Immature natural killer cell (primary cell): Measurements from ENCODE around the gene DNAJB5. TPM values are rescaled to one million over a fixed set of nuclear protein-coding genes. Genes with fewer than 3 reads are reported as not detected.
A peak's percentile ranks its signal among the peaks of the same experiment; 100 is the strongest.
"Not testable (repeated sequence)": the region's sequence is repeated elsewhere in the genome, so short reads cannot be mapped to it uniquely, and the experiment has no call there.

Source experiments
- DNase-seq, 3 donors: peaks; one replicate each; pipeline ENCODE4 v3.0.0; 2022; ENCODE audit warnings: mixed read lengths in 1 of 3
- H3K27ac Mint-ChIP-seq, 6 donors: one replicate each; pipeline ENCODE4 v1.8.0; 2020; ENCODE audit warnings: mixed read lengths in 6 of 6, mild to moderate bottlenecking in 5 of 6, inconsistent platforms in 4 of 6, moderate library complexity in 3 of 6
- H3K27me3 Mint-ChIP-seq, 3 donors: one replicate each; pipeline ENCODE4 v1.8.0; 2020 to 2021; ENCODE audit warnings: low read depth in 3 of 3, mild to moderate bottlenecking in 3 of 3, mixed read lengths in 3 of 3, moderate library complexity in 3 of 3, inconsistent platforms in 1 of 3
- H3K36me3 Mint-ChIP-seq, 3 donors: one replicate each; pipeline ENCODE4 v1.8.0; 2020; ENCODE audit warnings: mixed read lengths in 3 of 3, inconsistent platforms in 2 of 3, mild to moderate bottlenecking in 2 of 3
- H3K4me1 Mint-ChIP-seq, 2 donors: one replicate each; pipeline ENCODE4 v1.8.0; 2020; ENCODE audit warnings: inconsistent platforms in 2 of 2, mild to moderate bottlenecking in 2 of 2, mixed read lengths in 2 of 2, moderate library complexity in 1 of 2
- H3K4me3 Mint-ChIP-seq, 5 donors: one replicate each; pipeline ENCODE4 v1.8.0; 2020; ENCODE audit warnings: mild to moderate bottlenecking in 5 of 5, mixed read lengths in 5 of 5, inconsistent platforms in 3 of 5, moderate library complexity in 3 of 5
- H3K9me3 Mint-ChIP-seq, 6 donors: one replicate each; pipeline ENCODE4 v1.8.0; 2020; ENCODE audit warnings: mild to moderate bottlenecking in 6 of 6, mixed read lengths in 6 of 6, inconsistent platforms in 4 of 6, moderate library complexity in 3 of 6
- polyA plus RNA-seq, 3 donors: library from polyadenylated mRNA; unstranded; fragments of 300-500 nt; fragmentation: Illumina TruSeq; gene quantifications; one replicate each; pipeline ENCODE4 v1.2.3, GENCODE V29; 2021

The DNAJB5 gene
- polyA plus RNA-seq: 1 to 10 TPM; 1.0 to 1.7 (median 1.4) TPM

DNA sequence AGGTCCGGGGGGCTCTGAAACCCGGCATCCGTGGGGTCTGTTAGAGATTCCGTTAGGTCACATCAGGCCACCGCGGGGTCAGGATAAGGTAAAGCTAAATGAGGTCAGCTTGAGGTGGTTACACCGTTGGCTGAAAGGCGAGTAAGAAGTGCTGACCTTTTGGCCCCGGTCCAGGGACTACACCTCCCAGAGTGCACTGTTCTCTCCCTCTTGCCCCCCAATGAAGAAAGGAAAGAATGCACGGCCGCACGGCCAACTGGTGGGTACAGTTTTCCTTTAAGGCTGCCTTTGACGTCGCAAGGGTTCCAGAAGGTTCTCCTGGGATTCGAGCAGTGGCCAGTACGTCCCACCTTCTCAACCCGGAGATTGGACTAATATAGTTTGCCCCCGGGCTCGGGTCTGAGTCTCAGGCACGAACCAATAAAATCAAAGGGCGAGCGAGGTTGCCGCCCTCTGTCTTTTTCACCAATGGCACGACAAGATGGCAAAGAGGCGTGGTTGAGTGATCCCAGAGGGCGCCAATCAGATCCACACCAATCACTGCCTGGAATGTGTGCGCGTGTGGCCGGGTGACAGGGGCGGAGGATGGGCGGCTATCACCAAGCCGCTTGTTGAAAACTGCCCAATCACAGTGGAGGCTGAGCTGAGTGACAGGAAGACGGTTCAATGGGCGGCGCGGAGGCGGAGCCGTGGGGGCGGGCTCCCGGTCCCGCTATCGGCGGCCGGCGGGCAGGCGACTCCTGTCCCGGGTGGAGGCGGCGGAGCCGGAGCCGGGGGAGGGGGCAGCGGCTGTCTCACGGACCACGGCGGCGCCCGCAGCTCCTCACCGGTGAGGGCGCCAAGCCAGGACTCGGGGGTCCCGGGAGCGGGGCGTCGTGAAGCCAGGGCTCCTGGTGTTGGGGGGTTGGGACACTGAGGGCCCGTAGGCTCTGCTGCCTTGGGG, at the start of gene DNAJB5:
DNAJB5 (plus strand) TSS at position 743 of the 943 bp plus-strand sequence. CDS start 886 bp downstream, outside the sequence.
- Mint-ChIP-seq H3K36me3 (no peaks in the 10 kb centered on the region), H3K4me1 (peaks cover 17 to 21% of the 10 kb centered on the region in 2 donors), H3K27ac (peak within 1 kb of the TSS; percentile 64 to 93 (median 84)), H3K27me3 (peaks cover 3 to 7% (median 7%) of the 10 kb centered on the region in 3 donors), H3K4me3 (peak within 1 kb of the TSS; percentile 89 to 100 (median 94)), H3K9me3 (no peaks in the 10 kb centered on the region)
- peak; percentile 97 to 98 (median 97) for DNase-seq

DNA sequence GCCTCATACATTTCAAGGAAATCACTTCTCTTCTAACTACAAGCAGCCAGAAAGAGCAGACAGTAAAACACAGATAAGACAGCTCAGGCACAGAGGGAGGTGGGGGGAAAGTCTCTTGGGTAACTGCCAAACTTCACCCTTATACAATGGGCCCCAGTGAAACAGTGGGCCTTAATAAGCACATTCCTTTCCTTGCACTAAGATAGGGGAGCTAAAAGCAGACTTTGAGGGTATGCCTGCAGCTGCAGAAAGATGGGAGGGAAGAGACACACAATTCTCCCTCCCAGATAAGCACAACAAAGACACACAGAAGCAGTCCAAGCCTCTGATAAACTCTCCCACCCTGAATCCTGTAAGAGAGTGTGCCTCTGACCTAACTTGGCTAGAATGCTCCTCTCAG, 49.6 kb upstream of the DNAJB5 start:
- H3K9me3 Mint-ChIP-seq, H3K27ac Mint-ChIP-seq, DNase-seq, H3K4me1 Mint-ChIP-seq, H3K4me3 Mint-ChIP-seq, H3K36me3 Mint-ChIP-seq: not testable (repeated sequence)
- peaks cover 2 to 12% (median 3%) of the 10 kb centered on the region in 3 donors for H3K27me3 Mint-ChIP-seq

DNA sequence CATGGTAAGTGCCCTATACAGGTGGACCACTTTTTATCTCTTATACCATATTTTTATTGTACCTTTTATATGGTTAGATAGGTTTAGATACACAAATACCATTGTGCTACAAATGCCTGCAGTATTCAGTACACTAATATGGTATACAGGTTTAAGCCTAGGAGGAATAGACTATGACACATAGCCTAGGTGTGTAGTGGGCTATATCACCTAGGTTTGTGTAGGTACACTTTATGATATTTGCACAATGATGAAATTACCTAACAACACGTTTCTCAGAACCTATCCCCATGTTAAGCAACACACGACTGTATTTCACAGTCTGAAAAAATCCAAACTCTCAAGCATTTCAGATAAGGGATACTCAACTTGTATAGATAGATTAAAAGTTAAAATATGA, 41.1 kb upstream of the DNAJB5 start:
- H3K4me1 Mint-ChIP-seq: no peaks in the 10 kb centered on the region
- no peak overlapping the region for H3K27ac Mint-ChIP-seq
- no peak overlapping the region for H3K4me3 Mint-ChIP-seq
- no peak for DNase-seq
- peaks cover 0 to 13% (median 4%) of the 10 kb centered on the region in 3 donors for H3K27me3 Mint-ChIP-seq
- H3K9me3 Mint-ChIP-seq: peaks cover 0 to 2% (median 0%) of the 10 kb centered on the region in 6 donors
- no peaks in the 10 kb centered on the region for H3K36me3 Mint-ChIP-seq

GRCh38 chr9:34954225-34954624, 35.3 kb upstream of the DNAJB5 start:
- no peak overlapping the region for H3K27ac Mint-ChIP-seq
- no peak for DNase-seq

GRCh38 chr9:34956066-34956465, 33.5 kb upstream of the DNAJB5 start:
- not testable (repeated sequence) for H3K27ac Mint-ChIP-seq, DNase-seq, H3K9me3 Mint-ChIP-seq, H3K4me3 Mint-ChIP-seq, H3K4me1 Mint-ChIP-seq, H3K36me3 Mint-ChIP-seq
- H3K27me3 Mint-ChIP-seq: peaks cover 9 to 19% (median 12%) of the 10 kb centered on the region in 3 donors

More at GRCh38 chr9:34954225-34954624, 35.3 kb upstream of the DNAJB5 start:
- peaks cover 0 to 1% (median 0%) of the 10 kb centered on the region in 6 donors for H3K9me3 Mint-ChIP-seq
- no peaks in the 10 kb centered on the region for H3K36me3 Mint-ChIP-seq
- peaks cover 8 to 10% (median 9%) of the 10 kb centered on the region in 3 donors for H3K27me3 Mint-ChIP-seq
- H3K4me3 Mint-ChIP-seq: no peak overlapping the region
- peaks cover 0 to 2% of the 10 kb centered on the region in 2 donors for H3K4me1 Mint-ChIP-seq

- H3K27me3 Mint-ChIP-seq: peaks cover 10 to 23% (median 12%) of the 10 kb centered on the region in 3 donors
- H3K4me1 Mint-ChIP-seq: peaks cover 0 to 2% of the 10 kb centered on the region in 2 donors
- peak overlapping the region in 2 of 5 donors; percentile 16 to 19 for H3K4me3 Mint-ChIP-seq
- no peaks in the 10 kb centered on the region for H3K36me3 Mint-ChIP-seq
- no peak overlapping the region for H3K27ac Mint-ChIP-seq
- peaks cover 0 to 1% (median 0%) of the 10 kb centered on the region in 6 donors for H3K9me3 Mint-ChIP-seq
- no peak for DNase-seq
These were observed 32.9 kb upstream of the DNAJB5 start for GRCh38 chr9:34956648-34957047.

- H3K4me1 Mint-ChIP-seq: peaks cover 0 to 2% of the 10 kb centered on the region in 2 donors
- H3K36me3 Mint-ChIP-seq: no peaks in the 10 kb centered on the region
- H3K9me3 Mint-ChIP-seq: peaks cover 0 to 1% (median 0%) of the 10 kb centered on the region in 6 donors
- H3K4me3 Mint-ChIP-seq: peak within 1 kb of the TSS; percentile 18 to 69 (median 56)
- no peak within 1 kb of the TSS for H3K27ac Mint-ChIP-seq
- peaks cover 9 to 28% (median 12%) of the 10 kb centered on the region in 3 donors for H3K27me3 Mint-ChIP-seq
- DNase-seq: peak in 1 of 3 donors; percentile 4
These were observed 31.8 kb upstream of the DNAJB5 start, which contains the start of gene PHF24 for GRCh38 chr9:34957492-34958410. PHF24 (plus strand) TSS chr9:34958285; CDS start chr9:34971299, 13,014 bp downstream.

DNA sequence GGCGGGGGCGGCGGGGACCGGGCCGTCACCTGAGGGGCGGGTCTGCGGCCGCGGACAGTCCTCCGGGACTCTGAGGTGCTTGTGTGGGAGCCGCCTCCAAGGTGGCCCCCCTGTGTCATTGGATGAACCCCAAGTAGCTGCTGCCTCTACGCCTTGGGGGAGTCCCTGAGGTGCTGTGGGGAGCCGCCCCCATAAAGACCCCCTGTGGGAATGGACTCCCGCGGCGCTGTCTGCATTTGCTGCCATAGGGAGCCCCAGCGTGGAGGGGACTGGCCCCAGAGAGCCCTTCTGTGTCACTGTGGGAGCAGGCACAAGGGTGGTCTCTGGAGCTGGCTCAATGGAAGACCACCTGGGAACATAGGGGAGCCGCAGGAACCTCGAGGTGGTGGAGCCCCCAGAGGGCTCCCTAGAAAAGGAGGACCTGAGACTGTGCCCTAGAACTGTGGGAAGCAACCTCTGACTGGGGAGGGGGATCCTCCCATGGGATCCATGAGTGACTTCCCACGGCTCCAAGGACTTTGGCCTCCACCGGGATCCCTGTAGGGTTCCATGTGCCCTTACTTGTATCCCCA, 31.0 kb upstream of the DNAJB5 start:
- H3K36me3 Mint-ChIP-seq: no peaks in the 10 kb centered on the region
- H3K4me3 Mint-ChIP-seq: peak overlapping the region in 3 of 5 donors; percentile 12 to 64 (median 38)
- H3K9me3 Mint-ChIP-seq: peaks cover 0 to 1% (median 0%) of the 10 kb centered on the region in 6 donors
- DNase-seq: no peak
- H3K4me1 Mint-ChIP-seq: peaks cover 0 to 2% of the 10 kb centered on the region in 2 donors
- peaks cover 9 to 28% (median 12%) of the 10 kb centered on the region in 3 donors for H3K27me3 Mint-ChIP-seq
- no peak overlapping the region for H3K27ac Mint-ChIP-seq

DNA sequence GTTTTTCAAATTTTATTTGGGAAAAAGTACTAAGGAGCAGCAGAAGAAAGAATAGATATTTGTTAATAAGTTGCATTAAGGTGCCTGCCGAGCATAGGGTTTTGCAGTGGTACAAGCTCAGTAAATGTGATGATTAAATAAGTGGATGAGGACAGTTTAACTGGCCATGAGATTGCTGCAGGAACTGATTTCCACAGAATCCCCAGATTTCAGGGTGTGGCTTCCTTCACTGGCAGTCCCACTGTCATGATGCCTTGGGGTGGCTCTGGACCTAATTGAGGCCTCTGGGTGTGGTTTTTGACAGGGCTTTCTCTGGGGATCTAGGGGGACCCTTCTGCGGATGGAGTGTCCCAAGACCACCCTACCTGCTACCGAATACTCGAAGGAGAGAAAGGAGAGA, 30.1 kb upstream of the DNAJB5 start:
- Mint-ChIP-seq H3K27ac (no peak overlapping the region), H3K36me3 (no peaks in the 10 kb centered on the region), H3K4me3 (no peak overlapping the region), H3K27me3 (peaks cover 8 to 29% (median 10%) of the 10 kb centered on the region in 3 donors), H3K9me3 (peaks cover 0 to 1% (median 0%) of the 10 kb centered on the region in 6 donors), H3K4me1 (peaks cover 0 to 2% of the 10 kb centered on the region in 2 donors)
- no peak for DNase-seq

DNA sequence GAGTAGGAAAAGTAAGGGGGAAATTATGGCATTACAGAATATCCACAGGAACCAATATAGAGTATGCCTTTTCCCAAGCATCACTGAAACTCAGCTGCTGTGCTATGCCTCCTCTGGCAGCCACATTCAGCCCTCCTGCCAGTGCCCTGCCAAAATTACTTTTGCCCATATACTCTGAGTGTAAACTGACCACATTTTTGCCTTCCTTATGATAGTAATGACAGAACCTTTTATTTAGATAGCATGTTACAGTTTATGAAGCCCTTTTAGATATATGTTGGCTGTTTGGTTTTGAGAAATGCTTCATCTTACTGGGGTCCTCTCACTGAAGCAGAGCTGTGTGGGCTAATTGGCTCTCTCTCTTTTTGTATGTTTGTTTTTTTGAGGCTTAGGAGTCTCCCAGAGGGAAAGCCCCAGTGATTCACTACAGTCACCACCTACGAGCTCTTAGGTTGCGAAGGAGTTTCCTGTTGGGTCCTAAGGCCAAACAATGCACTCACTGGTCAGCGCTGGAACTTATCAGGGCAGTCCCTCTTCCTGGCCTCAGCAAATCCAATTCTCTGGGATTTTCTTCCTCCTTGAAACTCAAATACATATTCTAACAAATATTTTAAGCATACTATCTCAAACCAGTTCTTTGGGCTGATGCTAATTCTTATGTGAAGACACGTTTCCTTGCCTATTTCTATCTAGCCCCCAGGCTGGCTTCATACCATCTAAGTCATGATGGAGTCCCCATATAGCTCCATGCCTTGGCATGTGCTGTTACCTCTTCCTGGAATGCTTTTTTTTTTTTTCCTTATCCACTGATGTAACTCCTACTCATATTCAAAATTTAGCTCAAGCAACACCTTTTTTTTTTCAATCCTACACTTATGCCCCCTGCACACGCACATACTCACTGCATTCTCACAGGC, 27.7 kb upstream of the DNAJB5 start:
- Mint-ChIP-seq H3K36me3 (no peaks in the 10 kb centered on the region), H3K4me1 (peaks cover 0 to 2% of the 10 kb centered on the region in 2 donors), H3K27me3 (peaks cover 6 to 27% (median 14%) of the 10 kb centered on the region in 3 donors), H3K4me3 (no peak overlapping the region), H3K27ac (no peak overlapping the region), H3K9me3 (no peaks in the 10 kb centered on the region)
- DNase-seq: no peak

- no peak overlapping the region for H3K4me3 Mint-ChIP-seq
- peaks cover 2 to 24% (median 13%) of the 10 kb centered on the region in 3 donors for H3K27me3 Mint-ChIP-seq
These were observed 27.0 kb upstream of the DNAJB5 start for GRCh38 chr9:34962546-34962945.

GRCh38 chr9:34963552-34963951, 26.0 kb upstream of the DNAJB5 start:
- Mint-ChIP-seq H3K27me3 (peaks cover 2 to 24% (median 16%) of the 10 kb centered on the region in 3 donors), H3K9me3 (no peaks in the 10 kb centered on the region), H3K27ac (no peak overlapping the region), H3K36me3 (no peaks in the 10 kb centered on the region), H3K4me1 (no peaks in the 10 kb centered on the region), H3K4me3 (no peak overlapping the region)
- DNase-seq: no peak

More at GRCh38 chr9:34962546-34962945, 27.0 kb upstream of the DNAJB5 start:
- Mint-ChIP-seq H3K27ac (no peak overlapping the region), H3K36me3 (no peaks in the 10 kb centered on the region), H3K9me3 (no peaks in the 10 kb centered on the region), H3K4me1 (no peaks in the 10 kb centered on the region)
- DNase-seq: no peak
